Activated CD8-positive, alpha-beta T cell treated with anti-CD3 and anti-CD28 coated beads for 36 hours (primary cell): ENCODE results near the gene C17orf113. TPM values are rescaled to one million over a fixed set of nuclear protein-coding genes. Genes with fewer than 3 reads are reported as not detected.

Source experiments
- ATAC-seq: fragments of 200-7000 bp; cut with Tn5 transposase; one replicate; pipeline ENCODE4 v1.10.0; 2021; ENCODE audit warnings: mild to moderate bottlenecking, moderate library complexity
- CTCF ChIA-PET: fragments of 350-600 bp; sonication (Branson Sonifier 250); formaldehyde crosslinking; loops from one replicate; lab custom pipeline; 2021; ENCODE audit warnings: antibody characterized with exemption; lab: Charles Lee
- POLR2A ChIA-PET: fragments of 350-600 bp; sonication (Branson Sonifier 250); formaldehyde crosslinking; loops from one replicate; lab custom pipeline; 2021; ENCODE audit warnings: antibody characterized with exemption; lab: Charles Lee
- DNase-seq: peaks from one replicate; pipeline ENCODE4 v3.0.0-alpha.2; 2020
- H3K27ac Mint-ChIP-seq: one replicate; pipeline ENCODE4 v1.8.0; 2021; ENCODE audit warnings: mild to moderate bottlenecking, mixed read lengths
- H3K27me3 Mint-ChIP-seq: one replicate; pipeline ENCODE4 v1.8.0; 2021; ENCODE audit warnings: mixed read lengths
- H3K36me3 Mint-ChIP-seq: one replicate; pipeline ENCODE4 v1.8.0; 2021; ENCODE audit warnings: low read depth, mixed read lengths
- H3K4me1 Mint-ChIP-seq: one replicate; pipeline ENCODE4 v1.8.0; 2021; ENCODE audit warnings: low read depth, mixed read lengths
- H3K4me3 Mint-ChIP-seq: one replicate; pipeline ENCODE4 v1.8.0; 2021; ENCODE audit warnings: mild to moderate bottlenecking, moderate library complexity, mixed read lengths
- H3K9me3 Mint-ChIP-seq: one replicate; pipeline ENCODE4 v1.8.0; 2021; ENCODE audit warnings: mixed read lengths
- CTCF ChIP-seq: fragments of 200-600 bp; IDR thresholded peaks from one replicate; pipeline ENCODE4 v1.8.0; 2022; ENCODE audit warnings: antibody characterized with exemption, mild to moderate bottlenecking
- intact Hi-C: fragments of 100-400 bp; cut with micrococcal nuclease; formaldehyde crosslinking; loops from one replicate; pipeline ENCODE4 v1.10.0; 2022
- total RNA-seq, 2 experiments: library from RNA; stranded (reverse); gene quantifications; one replicate each; pipeline ENCODE4 v1.2.3, GENCODE V29; 2021

The C17orf113 gene
- total RNA-seq, 2 experiments from 2014 or later, result 0.72 to 0.77 TPM

DNA sequence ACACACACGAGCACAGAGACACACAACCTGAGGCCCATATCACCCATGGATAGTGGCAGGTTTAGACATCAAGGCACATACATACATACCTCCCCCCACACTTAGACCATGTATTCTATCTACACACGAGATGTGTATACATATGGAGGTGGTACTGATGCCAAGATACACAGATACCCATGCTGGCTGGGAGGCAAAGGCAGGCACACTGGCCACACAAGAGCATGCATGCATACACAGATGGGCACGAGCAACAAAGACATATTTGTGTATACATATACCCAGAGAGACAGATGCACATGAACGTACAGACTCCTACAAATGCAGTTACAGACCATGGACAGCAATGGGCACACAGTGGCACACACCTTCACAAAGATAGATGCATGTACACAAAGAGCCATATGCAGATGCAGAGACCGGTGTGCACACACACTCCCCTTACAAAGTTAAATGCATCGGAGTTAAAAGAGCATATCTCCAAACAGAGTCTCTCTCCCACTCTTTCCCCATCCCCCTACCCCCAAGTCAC, 2.0 kb upstream of the C17orf113 start:
- intact Hi-C loops, result no loop called here
- ChIA-PET POLR2A (interaction anchor here (0.6 kb wide), 1 partner anchor 135 kb away, joined by 3 read pairs; no protein-coding TSS in a partner anchor), CTCF (no interaction called here)
- H3K27ac Mint-ChIP-seq, result no peak overlapping the region
- ATAC-seq (no peak), DNase-seq (no peak)
- H3K4me3 Mint-ChIP-seq, result no peak overlapping the region
- H3K4me1 Mint-ChIP-seq, result peaks cover 6% of the 10 kb centered on the region
- no peaks in the 10 kb centered on the region for H3K36me3 Mint-ChIP-seq
- H3K9me3 Mint-ChIP-seq, result no peaks in the 10 kb centered on the region
- H3K27me3 Mint-ChIP-seq, result peaks cover 29% of the 10 kb centered on the region
- TF ChIP-seq CTCF, result no peak

DNA sequence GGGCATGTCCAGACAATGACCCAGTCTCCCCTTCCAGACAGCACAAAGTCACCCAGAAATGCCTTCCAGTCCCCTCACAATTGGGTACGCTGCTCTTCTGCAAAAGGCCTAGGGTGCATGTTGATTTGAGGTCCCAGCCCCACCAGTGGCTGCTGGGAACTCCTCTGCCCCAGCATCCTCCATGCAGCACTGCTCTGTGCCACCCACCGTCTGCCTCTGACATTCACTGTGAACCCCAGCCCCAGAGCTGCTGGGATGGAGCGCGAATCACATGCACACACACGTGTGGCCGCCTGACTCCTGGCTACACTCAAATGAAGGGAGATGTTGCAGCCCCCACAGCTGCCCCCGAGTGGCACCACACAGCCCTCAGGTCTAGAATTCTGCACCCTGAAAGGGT, 1.2 kb upstream of the C17orf113 start:
- intact Hi-C loops, result no loop called here
- Mint-ChIP-seq H3K4me3 (peak overlapping the region; percentile 13), H3K27me3 (peaks cover 29% of the 10 kb centered on the region), H3K9me3 (no peaks in the 10 kb centered on the region), H3K36me3 (no peaks in the 10 kb centered on the region), H3K27ac (no peak overlapping the region), H3K4me1 (peaks cover 6% of the 10 kb centered on the region)
- ATAC-seq, result no peak
- ChIA-PET CTCF (interaction anchor here (0.6 to 1.6 kb wide), 7 partner anchors 10 to 49 kb away, joined by 3 to 9 read pairs (median 4); partner anchors contain the start of gene NKIRAS2), POLR2A (interaction anchor here (0.6 to 1.4 kb wide), 2 partner anchors 20 to 136 kb away, joined by 3 read pairs; no protein-coding TSS in a partner anchor)
- no peak for TF ChIP-seq CTCF
- DNase-seq, result no peak

DNA sequence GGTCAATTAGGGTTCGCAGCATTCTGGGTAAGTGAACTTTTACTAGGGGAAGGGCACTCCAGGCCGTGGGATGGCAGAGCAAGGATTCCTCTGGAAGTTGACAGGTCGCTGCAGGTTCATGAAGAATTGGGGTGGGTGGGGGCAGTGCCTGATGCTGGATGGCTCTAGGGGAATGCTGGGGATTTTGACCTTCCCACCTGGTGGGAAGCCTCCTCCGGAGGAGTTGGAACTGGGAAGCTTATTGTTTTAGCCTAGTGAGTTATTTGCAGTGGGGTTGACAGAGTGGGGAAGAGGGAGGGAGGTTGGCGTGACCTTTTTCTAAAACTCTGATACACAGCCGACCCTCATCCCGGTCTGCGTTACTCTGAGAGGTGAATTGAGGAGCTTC, 606 bp upstream of the C17orf113 start:
- POLR2A ChIA-PET, result interaction anchor here (1.4 kb wide), 1 partner anchor 21 kb away, joined by 3 read pairs; no protein-coding TSS in a partner anchor
- CTCF ChIA-PET, result interaction anchor here (0.6 to 1.6 kb wide), 7 partner anchors 10 to 50 kb away, joined by 3 to 9 read pairs (median 4); partner anchors contain the start of gene NKIRAS2
- Mint-ChIP-seq H3K27me3 (peaks cover 29% of the 10 kb centered on the region), H3K9me3 (no peaks in the 10 kb centered on the region), H3K4me3 (peak overlapping the region; percentile 47), H3K4me1 (peaks cover 6% of the 10 kb centered on the region), H3K36me3 (no peaks in the 10 kb centered on the region), H3K27ac (no peak overlapping the region)
- ATAC-seq (no peak), DNase-seq (no peak)
- no peak for TF ChIP-seq CTCF
- intact Hi-C loops, result no loop called here

GRCh38 chr17:42049834-42050392, 488 bp downstream of the C17orf113 start:
- H3K27me3 Mint-ChIP-seq, result peaks cover 29% of the 10 kb centered on the region
- CTCF ChIA-PET, result interaction anchor here (0.8 to 1.6 kb wide), 7 partner anchors 8 to 51 kb away, joined by 3 to 5 read pairs (median 4); no protein-coding TSS in a partner anchor

More at GRCh38 chr17:42049834-42050392, 488 bp downstream of the C17orf113 start:
- H3K9me3 Mint-ChIP-seq, result no peaks in the 10 kb centered on the region
- no peak for TF ChIP-seq CTCF
- DNase-seq (no peak), ATAC-seq (no peak)
- POLR2A ChIA-PET, result no interaction called here
- no peaks in the 10 kb centered on the region for H3K36me3 Mint-ChIP-seq
- H3K4me3 Mint-ChIP-seq, result peak overlapping the region; percentile 53
- H3K4me1 Mint-ChIP-seq, result peaks cover 2% of the 10 kb centered on the region
- H3K27ac Mint-ChIP-seq, result no peak overlapping the region
- intact Hi-C loops, result no loop called here
